A549 (cell line): ENCODE measurements around the gene CLPSL2. TPM values are rescaled to one million over a fixed set of nuclear protein-coding genes. Genes with fewer than 3 reads are reported as not detected.
A peak's percentile ranks its signal among the peaks of the same experiment; 100 is the strongest.

Experiments
- ATAC-seq, 2 experiments: fragments of 200-7000 bp in 1 of 2; fragments of >200 bp in 1 of 2; cut with Nextera tagmentation in 1 of 2; cut with Tn5 transposase in 1 of 2; 3 replicates each; pipeline versions ENCODE4 v1.8.0 to v1.9.1; 2018 to 2020; ENCODE audit warnings: mild to moderate bottlenecking in 1 of 2, moderate library complexity in 1 of 2
- CTCF ChIA-PET: fragments of 300-600 bp; sonication (Branson Sonifier 250); formaldehyde crosslinking; extraction: SDS; loops from one replicate; lab custom pipeline; 2021; ENCODE audit warnings: antibody characterized with exemption, inconsistent platforms; lab: Yijun Ruan, JAX
- POLR2A ChIA-PET: fragments of 350-600 bp; formaldehyde crosslinking; extraction: SDS; loops from one replicate; lab custom pipeline; 2021; ENCODE audit warnings: antibody characterized with exemption, inconsistent platforms; lab: Yijun Ruan, JAX
- DNase-seq, 2 experiments: peaks; one replicate each; pipeline versions ENCODE4 v3.0.0 to v3.0.0-alpha.2; 2011 to 2016; ENCODE audit warnings: low read depth in 1 of 2, low spot score in 1 of 2
- FAIRE-seq: peaks from 2 replicates; lab custom pipeline; 2011; peaks lifted over from hg19 to GRCh38; lab: Jason Lieb, UNC
- H3K27ac ChIP-seq, 2 experiments: fragments of >200 bp; sonication (Bioruptor Twin); formaldehyde crosslinking; 3 replicates each; pipeline ENCODE4 v1.5.1; 2016 to 2017
- H3K4me1 ChIP-seq: fragments of >200 bp; sonication (Bioruptor Twin); formaldehyde crosslinking; 3 replicates; pipeline ENCODE4 v1.6.1; 2016
- H3K4me2 ChIP-seq: fragments of >200 bp; sonication (Bioruptor Twin); formaldehyde crosslinking; 3 replicates; pipeline ENCODE4 v1.6.1; 2016
- H3K4me3 ChIP-seq: fragments of >200 bp; sonication (Bioruptor Twin); formaldehyde crosslinking; 3 replicates; pipeline ENCODE4 v1.5.1; 2016
- H3K9me3 ChIP-seq: fragments of >200 bp; sonication (Bioruptor Twin); formaldehyde crosslinking; 3 replicates; pipeline ENCODE4 v1.6.1; 2016
- CHD2 ChIP-seq: fragments of 150-350 bp; IDR thresholded peaks from 2 replicates; pipeline ENCODE4 v1.6.1; 2014; ENCODE audit warnings: low read length; ENCODE audit not compliant: partially characterized antibody
- HOXB13 ChIP-seq: fragments of 250-450 bp; sonication (Bioruptor Pico); IDR thresholded peaks from 2 replicates; pipeline ENCODE4 v1.5.0; 2020; ENCODE audit warnings: low read depth, mild to moderate bottlenecking, moderate library complexity
- KDM1A ChIP-seq: fragments of 200-600 bp; sonication (generic); IDR thresholded peaks from 2 replicates; pipeline ENCODE4 v1.6.1; 2016; ENCODE audit warnings: low read depth, mild to moderate bottlenecking
- POLR2AphosphoS2 ChIP-seq: conservative IDR thresholded peaks from 2 replicates; pipeline ENCODE4 v1.6.1; 2012; ENCODE audit warnings: low read length, improper control_type of control experiment, inconsistent platforms
- ZSCAN20 ChIP-seq: fragments of 250-450 bp; sonication (Bioruptor Pico); IDR thresholded peaks from 2 replicates; pipeline ENCODE4 v1.8.0; 2022; ENCODE audit warnings: mild to moderate bottlenecking, moderate library complexity
- WGBS: methylation state at CpG from one replicate; pipeline ENCODE4 v1.1.6; 2017; ENCODE audit errors: missing lambda C conversion rate; 5-methylcytosine and 5-hydroxymethylcytosine counted together
- polyA plus RNA-seq, 4 experiments: library from polyadenylated mRNA; depleted of rRNA in 3 of 4; stranded (reverse); fragments of >200 nt; fragmentation: RNase III in 1 of 4; extraction: RNeasy Plus Mini Kit Qiagen cat#74134 plus additional on column Dnase treatment in 1 of 4; gene quantifications; 2 replicates in 3 of 4; 3 replicates in 1 of 4; pipeline ENCODE4 v1.2.3, GENCODE V29; 2011 to 2017
- TF ChIP-seq, protein P1 (sequence below): fragments of >200 bp; sonication (Bioruptor Twin); formaldehyde crosslinking; IDR thresholded peaks from 3 replicates; pipeline ENCODE4 v1.5.1; 2016
- TF ChIP-seq, protein P2 (sequence below): fragments of >200 bp; sonication (Bioruptor Twin); formaldehyde crosslinking; IDR thresholded peaks from 3 replicates; pipeline ENCODE4 v1.6.1; 2016
- TF ChIP-seq, protein P3 (sequence below): IDR thresholded peaks from 2 replicates; pipeline ENCODE4 v1.6.1; 2012; ENCODE audit warnings: low read depth, borderline replicate concordance
- TF ChIP-seq, protein P4 (sequence below): fragments of 250-450 bp; sonication (Bioruptor Pico); IDR thresholded peaks from 2 replicates; pipeline ENCODE4 v1.5.0; 2020; ENCODE audit warnings: low read depth, mild to moderate bottlenecking, moderate library complexity
- TF ChIP-seq, protein P5 (sequence below): fragments of 200-600 bp; sonication (generic); IDR thresholded peaks from 2 replicates; pipeline ENCODE4 v1.6.1; 2016; ENCODE audit warnings: antibody characterized with exemption, mild to moderate bottlenecking, moderate library complexity
- TF ChIP-seq, protein P6 (sequence below): fragments of 150-350 bp; IDR thresholded peaks from 2 replicates; pipeline ENCODE4 v1.6.1; 2014; ENCODE audit warnings: low read depth, mild to moderate bottlenecking, low read length

The CLPSL2 gene
- polyA plus RNA-seq, 2 of the 4 experiments (the other 2 are of a cell fraction) = 0.37 to 0.72 TPM

DNA sequence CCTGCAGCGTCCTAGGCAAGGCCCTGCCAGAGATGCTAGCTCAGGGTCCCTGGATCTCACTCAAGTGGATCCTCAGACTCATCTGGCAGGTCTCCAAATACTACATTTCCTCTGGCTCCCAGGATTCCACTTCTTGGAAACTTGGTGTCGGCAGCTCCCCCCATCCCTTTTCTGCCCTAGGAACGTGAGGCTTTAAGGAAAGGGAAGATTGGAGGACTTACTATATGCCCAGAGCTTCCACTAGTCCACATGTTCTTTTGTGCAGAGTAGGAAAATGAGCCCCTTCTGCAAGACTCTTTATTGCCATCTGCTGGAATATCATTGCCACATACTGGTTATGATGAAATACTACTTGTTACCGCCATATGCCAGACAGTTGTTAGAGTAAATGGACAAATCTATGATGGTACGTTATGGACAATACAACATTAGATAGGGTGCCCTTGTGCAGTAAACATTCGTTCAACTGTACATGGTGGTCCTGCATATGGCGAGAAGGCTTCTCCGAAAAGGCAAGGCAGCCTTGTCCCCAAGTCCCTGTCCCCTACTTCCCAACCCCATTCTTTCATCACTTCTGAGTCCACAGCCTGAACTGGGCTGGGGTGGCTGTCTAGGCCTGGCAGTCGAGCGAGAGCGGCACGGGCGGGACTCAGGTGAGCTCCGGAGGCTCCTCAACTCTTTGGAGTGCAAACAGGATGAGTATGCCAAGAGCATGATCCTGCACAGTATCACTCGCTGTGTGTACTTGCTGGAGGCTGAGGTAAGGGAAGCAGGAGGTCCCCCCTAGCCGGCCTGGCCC, 38.8 kb upstream of the CLPSL2 start (continued):
- TF ChIP-seq, protein P1, sequence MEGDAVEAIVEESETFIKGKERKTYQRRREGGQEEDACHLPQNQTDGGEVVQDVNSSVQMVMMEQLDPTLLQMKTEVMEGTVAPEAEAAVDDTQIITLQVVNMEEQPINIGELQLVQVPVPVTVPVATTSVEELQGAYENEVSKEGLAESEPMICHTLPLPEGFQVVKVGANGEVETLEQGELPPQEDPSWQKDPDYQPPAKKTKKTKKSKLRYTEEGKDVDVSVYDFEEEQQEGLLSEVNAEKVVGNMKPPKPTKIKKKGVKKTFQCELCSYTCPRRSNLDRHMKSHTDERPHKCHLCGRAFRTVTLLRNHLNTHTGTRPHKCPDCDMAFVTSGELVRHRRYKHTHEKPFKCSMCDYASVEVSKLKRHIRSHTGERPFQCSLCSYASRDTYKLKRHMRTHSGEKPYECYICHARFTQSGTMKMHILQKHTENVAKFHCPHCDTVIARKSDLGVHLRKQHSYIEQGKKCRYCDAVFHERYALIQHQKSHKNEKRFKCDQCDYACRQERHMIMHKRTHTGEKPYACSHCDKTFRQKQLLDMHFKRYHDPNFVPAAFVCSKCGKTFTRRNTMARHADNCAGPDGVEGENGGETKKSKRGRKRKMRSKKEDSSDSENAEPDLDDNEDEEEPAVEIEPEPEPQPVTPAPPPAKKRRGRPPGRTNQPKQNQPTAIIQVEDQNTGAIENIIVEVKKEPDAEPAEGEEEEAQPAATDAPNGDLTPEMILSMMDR = peak; percentile 72

DNA sequence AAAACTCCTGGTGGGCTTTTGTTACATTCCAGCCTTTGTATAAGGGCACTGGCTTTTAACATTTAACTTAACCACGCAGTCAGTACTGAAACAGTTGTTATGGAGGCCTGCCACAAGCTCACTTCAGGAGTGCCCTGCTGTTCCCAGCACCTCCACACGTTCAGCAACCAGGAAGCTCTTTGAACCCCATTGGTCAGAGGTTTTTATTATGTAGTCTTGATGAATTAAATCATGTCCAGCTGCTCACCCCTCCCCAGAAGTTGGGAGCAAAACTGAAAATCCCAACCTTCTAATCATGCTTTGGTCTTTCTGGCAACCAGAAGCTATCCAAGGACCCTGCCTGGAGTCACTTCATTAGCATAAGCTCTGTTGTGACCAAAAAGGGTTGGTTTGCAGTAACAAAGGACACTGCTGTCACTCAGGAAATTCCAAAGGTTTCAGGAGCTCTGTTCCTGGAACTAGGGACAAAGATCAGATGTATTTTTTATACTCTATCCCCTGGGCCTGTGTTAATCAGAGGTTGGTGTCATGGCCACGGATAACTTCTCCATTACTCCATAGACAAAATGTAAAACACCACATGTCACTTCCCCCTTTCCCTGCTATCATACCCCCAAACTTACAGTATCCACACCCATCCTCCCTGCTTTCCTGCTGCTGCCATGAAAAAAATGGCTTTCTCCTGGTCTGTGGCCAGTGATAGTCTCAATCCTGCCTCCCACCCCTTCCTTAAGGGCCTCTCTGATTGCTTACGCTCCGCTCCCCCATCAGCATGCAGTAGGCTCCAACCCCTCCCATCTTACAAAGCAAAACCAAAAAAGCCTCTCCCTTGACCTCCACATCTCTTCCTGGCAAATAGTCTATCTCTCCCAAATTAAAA, 36.5 kb upstream of the CLPSL2 start:
- WGBS = 69% methylated on average over 5 of the region's 5 CpGs
- CTCF ChIA-PET = interaction anchor here (0.6 to 7.2 kb wide), 8 partner anchors 11 to 563 kb away, joined by 3 to 129 read pairs (median 4); partner anchors contain the start of gene PPARD
- no peak overlapping the region for H3K4me3 ChIP-seq
- TF ChIP-seq, protein P2, sequence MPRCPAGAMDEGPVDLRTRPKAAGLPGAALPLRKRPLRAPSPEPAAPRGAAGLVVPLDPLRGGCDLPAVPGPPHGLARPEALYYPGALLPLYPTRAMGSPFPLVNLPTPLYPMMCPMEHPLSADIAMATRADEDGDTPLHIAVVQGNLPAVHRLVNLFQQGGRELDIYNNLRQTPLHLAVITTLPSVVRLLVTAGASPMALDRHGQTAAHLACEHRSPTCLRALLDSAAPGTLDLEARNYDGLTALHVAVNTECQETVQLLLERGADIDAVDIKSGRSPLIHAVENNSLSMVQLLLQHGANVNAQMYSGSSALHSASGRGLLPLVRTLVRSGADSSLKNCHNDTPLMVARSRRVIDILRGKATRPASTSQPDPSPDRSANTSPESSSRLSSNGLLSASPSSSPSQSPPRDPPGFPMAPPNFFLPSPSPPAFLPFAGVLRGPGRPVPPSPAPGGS = no peak
- no peak for TF ChIP-seq POLR2AphosphoS2
- no peak for TF ChIP-seq ZSCAN20 (CRISPR knock-in tag)
- TF ChIP-seq, protein P3, sequence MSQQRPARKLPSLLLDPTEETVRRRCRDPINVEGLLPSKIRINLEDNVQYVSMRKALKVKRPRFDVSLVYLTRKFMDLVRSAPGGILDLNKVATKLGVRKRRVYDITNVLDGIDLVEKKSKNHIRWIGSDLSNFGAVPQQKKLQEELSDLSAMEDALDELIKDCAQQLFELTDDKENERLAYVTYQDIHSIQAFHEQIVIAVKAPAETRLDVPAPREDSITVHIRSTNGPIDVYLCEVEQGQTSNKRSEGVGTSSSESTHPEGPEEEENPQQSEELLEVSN = no peak
- TF ChIP-seq, protein P4, sequence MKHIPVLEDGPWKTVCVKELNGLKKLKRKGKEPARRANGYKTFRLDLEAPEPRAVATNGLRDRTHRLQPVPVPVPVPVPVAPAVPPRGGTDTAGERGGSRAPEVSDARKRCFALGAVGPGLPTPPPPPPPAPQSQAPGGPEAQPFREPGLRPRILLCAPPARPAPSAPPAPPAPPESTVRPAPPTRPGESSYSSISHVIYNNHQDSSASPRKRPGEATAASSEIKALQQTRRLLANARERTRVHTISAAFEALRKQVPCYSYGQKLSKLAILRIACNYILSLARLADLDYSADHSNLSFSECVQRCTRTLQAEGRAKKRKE (CRISPR knock-in tag) = no peak
- TF ChIP-seq, protein P5, sequence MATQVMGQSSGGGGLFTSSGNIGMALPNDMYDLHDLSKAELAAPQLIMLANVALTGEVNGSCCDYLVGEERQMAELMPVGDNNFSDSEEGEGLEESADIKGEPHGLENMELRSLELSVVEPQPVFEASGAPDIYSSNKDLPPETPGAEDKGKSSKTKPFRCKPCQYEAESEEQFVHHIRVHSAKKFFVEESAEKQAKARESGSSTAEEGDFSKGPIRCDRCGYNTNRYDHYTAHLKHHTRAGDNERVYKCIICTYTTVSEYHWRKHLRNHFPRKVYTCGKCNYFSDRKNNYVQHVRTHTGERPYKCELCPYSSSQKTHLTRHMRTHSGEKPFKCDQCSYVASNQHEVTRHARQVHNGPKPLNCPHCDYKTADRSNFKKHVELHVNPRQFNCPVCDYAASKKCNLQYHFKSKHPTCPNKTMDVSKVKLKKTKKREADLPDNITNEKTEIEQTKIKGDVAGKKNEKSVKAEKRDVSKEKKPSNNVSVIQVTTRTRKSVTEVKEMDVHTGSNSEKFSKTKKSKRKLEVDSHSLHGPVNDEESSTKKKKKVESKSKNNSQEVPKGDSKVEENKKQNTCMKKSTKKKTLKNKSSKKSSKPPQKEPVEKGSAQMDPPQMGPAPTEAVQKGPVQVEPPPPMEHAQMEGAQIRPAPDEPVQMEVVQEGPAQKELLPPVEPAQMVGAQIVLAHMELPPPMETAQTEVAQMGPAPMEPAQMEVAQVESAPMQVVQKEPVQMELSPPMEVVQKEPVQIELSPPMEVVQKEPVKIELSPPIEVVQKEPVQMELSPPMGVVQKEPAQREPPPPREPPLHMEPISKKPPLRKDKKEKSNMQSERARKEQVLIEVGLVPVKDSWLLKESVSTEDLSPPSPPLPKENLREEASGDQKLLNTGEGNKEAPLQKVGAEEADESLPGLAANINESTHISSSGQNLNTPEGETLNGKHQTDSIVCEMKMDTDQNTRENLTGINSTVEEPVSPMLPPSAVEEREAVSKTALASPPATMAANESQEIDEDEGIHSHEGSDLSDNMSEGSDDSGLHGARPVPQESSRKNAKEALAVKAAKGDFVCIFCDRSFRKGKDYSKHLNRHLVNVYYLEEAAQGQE = no peak
- TF ChIP-seq, protein P6, sequence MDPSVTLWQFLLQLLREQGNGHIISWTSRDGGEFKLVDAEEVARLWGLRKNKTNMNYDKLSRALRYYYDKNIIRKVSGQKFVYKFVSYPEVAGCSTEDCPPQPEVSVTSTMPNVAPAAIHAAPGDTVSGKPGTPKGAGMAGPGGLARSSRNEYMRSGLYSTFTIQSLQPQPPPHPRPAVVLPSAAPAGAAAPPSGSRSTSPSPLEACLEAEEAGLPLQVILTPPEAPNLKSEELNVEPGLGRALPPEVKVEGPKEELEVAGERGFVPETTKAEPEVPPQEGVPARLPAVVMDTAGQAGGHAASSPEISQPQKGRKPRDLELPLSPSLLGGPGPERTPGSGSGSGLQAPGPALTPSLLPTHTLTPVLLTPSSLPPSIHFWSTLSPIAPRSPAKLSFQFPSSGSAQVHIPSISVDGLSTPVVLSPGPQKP = no peak
- TF ChIP-seq, all 56 proteins: peak for 0
- Histone ChIP-seq H3K4me2 (no peak overlapping the region), H3K9me3 (no peaks in the 10 kb centered on the region), H3K27ac (no peak overlapping the region), H3K4me1 (no peaks in the 10 kb centered on the region)
- DNase-seq (no peak), ATAC-seq (no peak), FAIRE-seq (no peak)
- POLR2A ChIA-PET = no interaction called here

DNA sequence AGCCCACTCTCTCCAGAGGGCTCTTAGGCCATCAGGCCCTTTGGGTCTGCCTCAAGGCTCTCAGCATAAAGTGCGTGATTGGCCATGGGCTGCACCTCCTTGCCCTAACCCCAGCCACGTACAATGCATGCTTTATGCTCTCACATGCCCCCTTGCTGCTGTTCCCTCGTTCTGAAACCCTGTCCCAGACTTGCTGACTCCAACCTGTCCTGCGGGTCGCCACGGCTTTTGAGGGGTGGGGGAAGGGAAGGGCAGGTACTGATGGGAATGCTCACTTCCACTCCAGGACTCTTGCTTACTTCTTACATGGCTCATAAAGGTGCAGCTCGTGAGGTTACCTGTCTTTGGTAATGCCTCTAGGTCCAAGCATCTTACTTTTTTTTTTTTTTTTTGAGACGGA, 33.6 kb upstream of the CLPSL2 start:
- ChIA-PET CTCF (no interaction called here), POLR2A (no interaction called here)
- ATAC-seq (no peak), FAIRE-seq (no peak), DNase-seq (no peak)
- Histone ChIP-seq H3K4me2 (no peak overlapping the region), H3K27ac (no peak overlapping the region), H3K9me3 (no peaks in the 10 kb centered on the region), H3K4me3 (no peak overlapping the region), H3K4me1 (no peaks in the 10 kb centered on the region)
- TF ChIP-seq, protein P5 = no peak
- TF ChIP-seq HOXB13 (CRISPR knock-in tag) (no peak), KDM1A (no peak), CHD2 (no peak)
- WGBS = 43% methylated on average over 8 of the region's 8 CpGs
